Measurements from ENCODE around the gene STX1A.

STX1A gene

GRCh38 chr7:73652541-73652949 lies 66.9 kb downstream of the STX1A start:
- peak in 1 of 51 donors; percentile 16 for DNase-seq

GRCh38 chr7:73650524-73650923 lies 68.9 kb downstream of the STX1A start:
- no peak for DNase-seq

- no peak for DNase-seq
Observed at GRCh38 chr7:73649576-73649975, 69.9 kb downstream of the STX1A start.
